Heart left ventricle (tissue), 13 donors: ENCODE measurements around the gene ZER1.

Source experiments
- POLR2A ChIP-seq, 2 donors: fragments of 450-650 bp; IDR thresholded peaks; one replicate each; pipeline ENCODE4 v1.6.1; 2017; ENCODE audit warnings: antibody characterized with exemption in 2 of 2, mild to moderate bottlenecking in 2 of 2, moderate library complexity in 2 of 2
- TF ChIP-seq, protein P1 (sequence below), 12 donors: fragments of 200-600 bp; sonication (generic) in 4 of 12; IDR thresholded peaks; one replicate each; pipeline versions ENCODE4 v1.5.0 to v1.8.0; 2018 to 2022; ENCODE audit warnings: antibody characterized with exemption in 12 of 12, mild to moderate bottlenecking in 5 of 12
- donor health status: ischemic (EF 13 %, LVEDD 7.1; RV severe dilation, severe dysfunction).
- donor health status: DM: no; HTN: yes; CAD: no.
- donor health status: DM: no; HTN: no; CAD: no.
- donor health status: ischemic (EF 25% LVEDD 6.9; RV normal size, moderate dysfunction).
- donor health status: ischemic (EF 25% LVEDD 5.7; RV mildly dilated, moderate dysfunction).
- donor health status: ischemic (EF 35%, LVEDD 5.7; RV mildly dilated, moderate dysfunction).
- donor health status: nonischemic (EF 11% LVEDD 7.7; RV severe dilation, severe dysfunction).
- donor health status: DM: yes; HTN: yes; CAD: no.
- donor health status: PGD.
- donor health status: ischemic (EF 29% LVEDD 5.4; RV normal size, mild dysfunction).
- donor health status: nonischemic (EF 23%, LVEDD 6.1; RV moderate dilation, normal function).

DNA sequence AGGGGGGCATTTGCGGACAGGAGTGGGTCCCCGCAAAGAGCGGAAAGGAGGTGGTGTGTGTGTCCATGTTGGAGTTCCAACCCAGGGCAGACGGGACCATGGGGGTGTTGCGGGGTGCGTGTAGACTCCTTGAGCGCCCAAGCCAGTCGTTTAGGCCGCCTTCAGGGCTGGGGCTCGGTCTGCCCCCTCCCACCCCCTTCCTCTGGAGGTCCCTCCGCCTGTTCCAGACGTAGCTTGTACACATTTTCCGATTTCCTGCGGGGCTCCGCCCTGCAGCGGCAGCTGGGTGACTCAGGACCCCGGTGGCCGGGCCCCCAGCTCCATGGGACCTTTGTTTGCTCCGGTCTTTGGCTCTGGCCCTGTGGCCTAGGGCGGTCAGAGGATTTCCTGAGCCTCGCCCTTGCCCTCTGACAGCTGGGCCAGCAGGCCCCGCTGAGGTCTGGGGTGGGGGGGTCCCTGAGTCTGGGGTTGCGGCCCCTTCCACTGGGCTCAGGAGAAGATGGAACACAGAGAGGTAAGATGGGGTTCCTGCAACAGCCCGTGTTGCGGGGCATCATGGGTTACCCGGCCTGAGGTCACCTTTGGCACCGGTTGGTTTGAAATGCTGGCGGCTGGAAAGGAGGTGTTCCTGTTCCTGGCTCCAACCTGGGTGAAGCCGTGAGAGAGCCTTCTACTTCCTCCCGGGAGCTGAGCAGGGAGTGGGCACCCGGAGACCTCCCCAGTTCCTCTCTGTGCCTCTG, 67.9 kb downstream of the ZER1 start:
- TF ChIP-seq, protein P1, sequence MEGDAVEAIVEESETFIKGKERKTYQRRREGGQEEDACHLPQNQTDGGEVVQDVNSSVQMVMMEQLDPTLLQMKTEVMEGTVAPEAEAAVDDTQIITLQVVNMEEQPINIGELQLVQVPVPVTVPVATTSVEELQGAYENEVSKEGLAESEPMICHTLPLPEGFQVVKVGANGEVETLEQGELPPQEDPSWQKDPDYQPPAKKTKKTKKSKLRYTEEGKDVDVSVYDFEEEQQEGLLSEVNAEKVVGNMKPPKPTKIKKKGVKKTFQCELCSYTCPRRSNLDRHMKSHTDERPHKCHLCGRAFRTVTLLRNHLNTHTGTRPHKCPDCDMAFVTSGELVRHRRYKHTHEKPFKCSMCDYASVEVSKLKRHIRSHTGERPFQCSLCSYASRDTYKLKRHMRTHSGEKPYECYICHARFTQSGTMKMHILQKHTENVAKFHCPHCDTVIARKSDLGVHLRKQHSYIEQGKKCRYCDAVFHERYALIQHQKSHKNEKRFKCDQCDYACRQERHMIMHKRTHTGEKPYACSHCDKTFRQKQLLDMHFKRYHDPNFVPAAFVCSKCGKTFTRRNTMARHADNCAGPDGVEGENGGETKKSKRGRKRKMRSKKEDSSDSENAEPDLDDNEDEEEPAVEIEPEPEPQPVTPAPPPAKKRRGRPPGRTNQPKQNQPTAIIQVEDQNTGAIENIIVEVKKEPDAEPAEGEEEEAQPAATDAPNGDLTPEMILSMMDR (IDR thresholded peaks at IDR 0.05): no peak
- TF ChIP-seq POLR2A (IDR thresholded peaks at IDR 0.05): peak in 1 of 2 donors; percentile 38
